Activated CD4-positive, alpha-beta memory T cell treated with anti-CD3 and anti-CD28 coated beads for 36 hours (primary cell): ENCODE results near the gene GAL3ST2. TPM values are rescaled to one million over a fixed set of nuclear protein-coding genes. Genes with fewer than 3 reads are reported as not detected.

ENCODE experiments used
- CTCF ChIA-PET: fragments of 350-600 bp; sonication (Branson Sonifier 250); formaldehyde crosslinking; loops from one replicate; lab custom pipeline; 2021; ENCODE audit warnings: antibody characterized with exemption, inconsistent platforms; lab: Charles Lee
- POLR2A ChIA-PET: fragments of 350-600 bp; sonication (Branson Sonifier 250); formaldehyde crosslinking; loops from one replicate; lab custom pipeline; 2021; ENCODE audit warnings: antibody characterized with exemption; lab: Charles Lee
- DNase-seq: peaks from one replicate; pipeline ENCODE4 v3.0.0-alpha.2; 2020
- H3K27ac Mint-ChIP-seq: one replicate; pipeline ENCODE4 v1.8.0; 2021; ENCODE audit warnings: mixed read lengths
- H3K27me3 Mint-ChIP-seq: one replicate; pipeline ENCODE4 v1.8.0; 2021; ENCODE audit warnings: mixed read lengths
- H3K36me3 Mint-ChIP-seq: one replicate; pipeline ENCODE4 v1.8.0; 2021; ENCODE audit warnings: mixed read lengths
- H3K4me1 Mint-ChIP-seq: one replicate; pipeline ENCODE4 v1.8.0; 2021; ENCODE audit warnings: low read depth, mixed read lengths
- H3K4me3 Mint-ChIP-seq: one replicate; pipeline ENCODE4 v1.8.0; 2021; ENCODE audit warnings: mild to moderate bottlenecking, mixed read lengths
- H3K9me3 Mint-ChIP-seq: one replicate; pipeline ENCODE4 v1.8.0; 2021; ENCODE audit warnings: mixed read lengths
- intact Hi-C: fragments of 100-400 bp; cut with micrococcal nuclease; formaldehyde crosslinking; loops from one replicate; pipeline ENCODE4 v1.15.1; 2023
- total RNA-seq, 2 experiments: library from RNA; stranded (reverse); gene quantifications; one replicate each; pipeline ENCODE4 v1.2.3, GENCODE V29; 2021

GAL3ST2 gene
- total RNA-seq, 2 experiments from 2014 or later: 0.65 to 0.93 TPM

- CTCF ChIA-PET: interaction anchor here (1.3 to 1.4 kb wide), 2 partner anchors 17 to 36 kb away, joined by 3 read pairs; no protein-coding TSS in a partner anchor
- POLR2A ChIA-PET: no interaction called here
- Mint-ChIP-seq H3K4me3 (no peak overlapping the region), H3K27me3 (peaks cover 9% of the 10 kb centered on the region), H3K9me3 (no peaks in the 10 kb centered on the region), H3K27ac (no peak overlapping the region), H3K36me3 (peaks cover 6% of the 10 kb centered on the region), H3K4me1 (peaks cover 40% of the 10 kb centered on the region)
- intact Hi-C loops: loop anchor here (2.0 to 5.0 kb wide), 2 partner anchors 40 to 79 kb away; no protein-coding TSS in a partner anchor
- DNase-seq: no peak
Observed at GRCh38 chr2:241842067-241842415, 65.4 kb downstream of the GAL3ST2 start.

GRCh38 chr2:241842620-241843211, 66.1 kb downstream of the GAL3ST2 start:
- Mint-ChIP-seq H3K36me3 (peaks cover 6% of the 10 kb centered on the region), H3K27me3 (peaks cover 7% of the 10 kb centered on the region), H3K27ac (peak overlapping the region; percentile 57), H3K4me3 (peak overlapping the region; percentile 57), H3K9me3 (no peaks in the 10 kb centered on the region), H3K4me1 (peaks cover 41% of the 10 kb centered on the region)
- POLR2A ChIA-PET: no interaction called here
- peak; percentile 74 for DNase-seq
- intact Hi-C loops: loop anchor here (2.0 to 5.0 kb wide), 2 partner anchors 40 to 80 kb away; no protein-coding TSS in a partner anchor
- CTCF ChIA-PET: no interaction called here

- Mint-ChIP-seq H3K27ac (peak overlapping the region; percentile 57), H3K36me3 (peaks cover 6% of the 10 kb centered on the region), H3K27me3 (peaks cover 7% of the 10 kb centered on the region), H3K4me1 (peaks cover 41% of the 10 kb centered on the region), H3K4me3 (peak overlapping the region; percentile 57), H3K9me3 (no peaks in the 10 kb centered on the region)
- POLR2A ChIA-PET: interaction anchor here (0.6 to 1.9 kb wide), 8 partner anchors 16 to 143 kb away, joined by 3 to 21 read pairs (median 4); partner anchors contain the start of genes D2HGDH, ING5 and PDCD1
- intact Hi-C loops: loop anchor here (1.0 to 5.0 kb wide), 4 partner anchors 16 to 81 kb away; no protein-coding TSS in a partner anchor
- CTCF ChIA-PET: interaction anchor here (1.2 kb wide), 1 partner anchor 17 kb away, joined by 4 read pairs; no protein-coding TSS in a partner anchor
- no peak for DNase-seq
Observed at GRCh38 chr2:241843321-241844065, 66.9 kb downstream of the GAL3ST2 start.

GRCh38 chr2:241844066-241844728, 67.6 kb downstream of the GAL3ST2 start:
- Mint-ChIP-seq H3K9me3 (no peaks in the 10 kb centered on the region), H3K27me3 (peaks cover 5% of the 10 kb centered on the region), H3K4me1 (peaks cover 39% of the 10 kb centered on the region), H3K27ac (peak overlapping the region; percentile 82), H3K4me3 (peak overlapping the region; percentile 72), H3K36me3 (peaks cover 6% of the 10 kb centered on the region)
- DNase-seq: peak; percentile 94
- CTCF ChIA-PET: interaction anchor here (1.1 to 2.7 kb wide), 3 partner anchors 16 to 110 kb away, joined by 4 to 9 read pairs (median 4); partner anchors contain the start of genes D2HGDH and RTP5
- intact Hi-C loops: loop anchor here (1.0 to 5.0 kb wide), 3 partner anchors 15 to 42 kb away; no protein-coding TSS in a partner anchor
- POLR2A ChIA-PET: interaction anchor here (0.6 to 1.9 kb wide), 12 partner anchors 13 to 143 kb away, joined by 3 to 21 read pairs (median 4); partner anchors contain the start of genes D2HGDH, ING5 and PDCD1

- CTCF ChIA-PET: interaction anchor here (0.6 to 2.7 kb wide), 5 partner anchors 8 to 111 kb away, joined by 3 to 9 read pairs (median 4); partner anchors contain the start of genes D2HGDH and RTP5
- peaks cover 5% of the 10 kb centered on the region for H3K27me3 Mint-ChIP-seq
- H3K4me3 Mint-ChIP-seq: peak overlapping the region; percentile 72
- H3K36me3 Mint-ChIP-seq: peaks cover 6% of the 10 kb centered on the region
- intact Hi-C loops: loop anchor here (1.0 to 5.0 kb wide), 3 partner anchors 14 to 43 kb away; no protein-coding TSS in a partner anchor
- H3K4me1 Mint-ChIP-seq: peaks cover 39% of the 10 kb centered on the region
- H3K9me3 Mint-ChIP-seq: no peaks in the 10 kb centered on the region
- POLR2A ChIA-PET: interaction anchor here (0.6 to 1.9 kb wide), 10 partner anchors 10 to 144 kb away, joined by 3 to 21 read pairs (median 5); partner anchors contain the start of genes D2HGDH, ING5 and PDCD1
- H3K27ac Mint-ChIP-seq: peak overlapping the region; percentile 82
- DNase-seq: no peak
Observed at GRCh38 chr2:241844831-241845578, 68.4 kb downstream of the GAL3ST2 start.

GRCh38 chr2:241846406-241846805, 69.8 kb downstream of the GAL3ST2 start:
- Mint-ChIP-seq H3K4me3 (peak overlapping the region; percentile 46), H3K9me3 (no peaks in the 10 kb centered on the region), H3K27ac (peak overlapping the region; percentile 82), H3K36me3 (peaks cover 9% of the 10 kb centered on the region), H3K4me1 (peaks cover 39% of the 10 kb centered on the region), H3K27me3 (peaks cover 5% of the 10 kb centered on the region)
- no peak for DNase-seq
- CTCF ChIA-PET: interaction anchor here (1.9 to 2.7 kb wide), 2 partner anchors 22 to 32 kb away, joined by 4 to 9 read pairs; partner anchors contain the start of gene RTP5
- intact Hi-C loops: no loop called here
- POLR2A ChIA-PET: interaction anchor here (0.8 kb wide), 1 partner anchor 112 kb away, joined by 3 read pairs; the partner anchor contains the start of gene D2HGDH

GRCh38 chr2:241848761-241849615, 72.4 kb downstream of the GAL3ST2 start:
- Mint-ChIP-seq H3K27me3 (peaks cover 3% of the 10 kb centered on the region), H3K36me3 (peaks cover 16% of the 10 kb centered on the region), H3K27ac (no peak overlapping the region), H3K4me1 (peaks cover 27% of the 10 kb centered on the region), H3K4me3 (no peak overlapping the region), H3K9me3 (no peaks in the 10 kb centered on the region)
- DNase-seq: no peak
- intact Hi-C loops: no loop called here
- ChIA-PET POLR2A (no interaction called here), CTCF (no interaction called here)

- H3K4me1 Mint-ChIP-seq: peaks cover 20% of the 10 kb centered on the region
- no peak overlapping the region for H3K27ac Mint-ChIP-seq
- peaks cover 3% of the 10 kb centered on the region for H3K27me3 Mint-ChIP-seq
- H3K4me3 Mint-ChIP-seq: no peak overlapping the region
- peaks cover 16% of the 10 kb centered on the region for H3K36me3 Mint-ChIP-seq
- DNase-seq: no peak
- CTCF ChIA-PET: no interaction called here
- H3K9me3 Mint-ChIP-seq: no peaks in the 10 kb centered on the region
- POLR2A ChIA-PET: no interaction called here
- intact Hi-C loops: loop anchor here (10.0 kb wide), 1 partner anchor 1285 kb away; the partner anchor contains the start of genes DUSP28 and RNPEPL1
Observed at GRCh38 chr2:241849616-241850543, 73.3 kb downstream of the GAL3ST2 start.

- peak; percentile 7 for DNase-seq
- Mint-ChIP-seq H3K4me1 (peaks cover 12% of the 10 kb centered on the region), H3K9me3 (no peaks in the 10 kb centered on the region), H3K4me3 (no peak overlapping the region), H3K27me3 (peaks cover 3% of the 10 kb centered on the region), H3K36me3 (peaks cover 20% of the 10 kb centered on the region), H3K27ac (no peak overlapping the region)
- POLR2A ChIA-PET: no interaction called here
- CTCF ChIA-PET: no interaction called here
- intact Hi-C loops: loop anchor here (10.0 kb wide), 1 partner anchor 1286 kb away; the partner anchor contains the start of genes DUSP28 and RNPEPL1
Observed at GRCh38 chr2:241850544-241851324, 74.1 kb downstream of the GAL3ST2 start.
